ENCODE data around the gene MRPS34. TPM values are rescaled to one million over a fixed set of nuclear protein-coding genes. Genes with fewer than 3 reads are reported as not detected.
"Not testable (repeated sequence)": the region's sequence is repeated elsewhere in the genome, so short reads cannot be mapped to it uniquely, and the experiment has no call there.

The MRPS34 gene
- total RNA-seq, 1 experiment from 2014 or later: 109 TPM

GRCh38 chr16:1800701-1801100 lies 27.8 kb upstream of the MRPS34 start:
- H3K4me1 ChIP-seq: no peaks in the 10 kb centered on the region
- Mint-ChIP-seq H3K9me3 (ENCODE audit: unreplicated experiment) (no peaks in the 10 kb centered on the region), H3K36me3 (ENCODE audit: insufficient read depth, unreplicated experiment) (peaks cover 5% of the 10 kb centered on the region), H3K4me1 (ENCODE audit: low read depth, unreplicated experiment) (no peaks in the 10 kb centered on the region), H3K27ac (ENCODE audit: unreplicated experiment) (no peak overlapping the region), H3K4me3 (ENCODE audit: unreplicated experiment) (no peak overlapping the region), H3K27me3 (ENCODE audit: insufficient read depth, unreplicated experiment) (no peaks in the 10 kb centered on the region)
- DNase-seq: no peak
- no peak overlapping the region for H3K4me3 ChIP-seq (ENCODE audit: low read depth, low read length)
- ChIA-PET CTCF (interaction anchor here (0.7 kb wide), 1 partner anchor 77 kb away, joined by 3 read pairs; no protein-coding TSS in a partner anchor), POLR2A (no interaction called here)
- no peaks in the 10 kb centered on the region for H3K27me3 ChIP-seq (replicated peaks; ENCODE audit: control insufficient read depth, insufficient read depth, low read length)
- TF ChIP-seq CTCF (IDR thresholded peaks at IDR 0.05; ENCODE audit: insufficient read depth in 1 of 2, low read depth in 1 of 2, low read length in 1 of 2, severe bottlenecking in 1 of 2, unreplicated experiment in 1 of 2): no peak
- peaks cover 14% of the 10 kb centered on the region; the same call in 1 of the 2 replicates for H3K9me3 ChIP-seq
- intact Hi-C loops (cut with micrococcal nuclease; ENCODE audit: unreplicated experiment): no loop called here
- no peaks in the 10 kb centered on the region for H3K36me3 ChIP-seq (ENCODE audit: control insufficient read depth, insufficient read depth, low read length)
- BruUV-seq (replicated peaks): no TSS peak

- H3K36me3 Mint-ChIP-seq (ENCODE audit: insufficient read depth, unreplicated experiment); BruUV-seq (replicated peaks); H3K27ac Mint-ChIP-seq (ENCODE audit: unreplicated experiment); H3K4me1 Mint-ChIP-seq (ENCODE audit: low read depth, unreplicated experiment); CTCF ChIA-PET; DNase-seq; POLR2A ChIA-PET; H3K4me3 ChIP-seq (ENCODE audit: low read depth, low read length); H3K27me3 ChIP-seq (replicated peaks; ENCODE audit: control insufficient read depth, insufficient read depth, low read length); H3K9me3 Mint-ChIP-seq (ENCODE audit: unreplicated experiment); H3K4me1 ChIP-seq; H3K27me3 Mint-ChIP-seq (ENCODE audit: insufficient read depth, unreplicated experiment); intact Hi-C loops (cut with micrococcal nuclease; ENCODE audit: unreplicated experiment); H3K36me3 ChIP-seq (ENCODE audit: control insufficient read depth, insufficient read depth, low read length); H3K4me3 Mint-ChIP-seq (ENCODE audit: unreplicated experiment): not testable (repeated sequence)
- peaks cover 14% of the 10 kb centered on the region; the same call in 1 of the 2 replicates for H3K9me3 ChIP-seq
These were observed 26.3 kb upstream of the MRPS34 start for GRCh38 chr16:1799263-1799662.

GRCh38 chr16:1794908-1795666 lies 22.2 kb upstream of the MRPS34 start:
- ChIA-PET POLR2A (no interaction called here), CTCF (no interaction called here)
- H3K4me1 ChIP-seq: no peaks in the 10 kb centered on the region
- no peak overlapping the region for H3K27ac Mint-ChIP-seq (ENCODE audit: unreplicated experiment)
- no peaks in the 10 kb centered on the region for H3K36me3 ChIP-seq (ENCODE audit: control insufficient read depth, insufficient read depth, low read length)
- intact Hi-C loops (cut with micrococcal nuclease; ENCODE audit: unreplicated experiment): no loop called here
- no peak overlapping the region for H3K4me3 Mint-ChIP-seq (ENCODE audit: unreplicated experiment)
- H3K36me3 Mint-ChIP-seq (ENCODE audit: insufficient read depth, unreplicated experiment): no peaks in the 10 kb centered on the region
- no peaks in the 10 kb centered on the region for H3K9me3 Mint-ChIP-seq (ENCODE audit: unreplicated experiment)
- no peaks in the 10 kb centered on the region for H3K4me1 Mint-ChIP-seq (ENCODE audit: low read depth, unreplicated experiment)
- H3K9me3 ChIP-seq: peaks cover 14% of the 10 kb centered on the region; the same call in 1 of the 2 replicates
- no peak for DNase-seq
- no peak for TF ChIP-seq CTCF (IDR thresholded peaks at IDR 0.05; ENCODE audit: insufficient read depth in 1 of 2, low read depth in 1 of 2, low read length in 1 of 2, severe bottlenecking in 1 of 2, unreplicated experiment in 1 of 2)
- no peaks in the 10 kb centered on the region for H3K27me3 Mint-ChIP-seq (ENCODE audit: insufficient read depth, unreplicated experiment)
- no peaks in the 10 kb centered on the region for H3K27me3 ChIP-seq (replicated peaks; ENCODE audit: control insufficient read depth, insufficient read depth, low read length)
- H3K4me3 ChIP-seq (ENCODE audit: low read depth, low read length): no peak overlapping the region
- BruUV-seq (replicated peaks): no TSS peak

All from Caco-2 (cell line).